Measurements from ENCODE around the gene GSTP1.
"Not testable (repeated sequence)": the region's sequence is repeated elsewhere in the genome, so short reads cannot be mapped to it uniquely, and the experiment has no call there.

GSTP1 gene

DNA sequence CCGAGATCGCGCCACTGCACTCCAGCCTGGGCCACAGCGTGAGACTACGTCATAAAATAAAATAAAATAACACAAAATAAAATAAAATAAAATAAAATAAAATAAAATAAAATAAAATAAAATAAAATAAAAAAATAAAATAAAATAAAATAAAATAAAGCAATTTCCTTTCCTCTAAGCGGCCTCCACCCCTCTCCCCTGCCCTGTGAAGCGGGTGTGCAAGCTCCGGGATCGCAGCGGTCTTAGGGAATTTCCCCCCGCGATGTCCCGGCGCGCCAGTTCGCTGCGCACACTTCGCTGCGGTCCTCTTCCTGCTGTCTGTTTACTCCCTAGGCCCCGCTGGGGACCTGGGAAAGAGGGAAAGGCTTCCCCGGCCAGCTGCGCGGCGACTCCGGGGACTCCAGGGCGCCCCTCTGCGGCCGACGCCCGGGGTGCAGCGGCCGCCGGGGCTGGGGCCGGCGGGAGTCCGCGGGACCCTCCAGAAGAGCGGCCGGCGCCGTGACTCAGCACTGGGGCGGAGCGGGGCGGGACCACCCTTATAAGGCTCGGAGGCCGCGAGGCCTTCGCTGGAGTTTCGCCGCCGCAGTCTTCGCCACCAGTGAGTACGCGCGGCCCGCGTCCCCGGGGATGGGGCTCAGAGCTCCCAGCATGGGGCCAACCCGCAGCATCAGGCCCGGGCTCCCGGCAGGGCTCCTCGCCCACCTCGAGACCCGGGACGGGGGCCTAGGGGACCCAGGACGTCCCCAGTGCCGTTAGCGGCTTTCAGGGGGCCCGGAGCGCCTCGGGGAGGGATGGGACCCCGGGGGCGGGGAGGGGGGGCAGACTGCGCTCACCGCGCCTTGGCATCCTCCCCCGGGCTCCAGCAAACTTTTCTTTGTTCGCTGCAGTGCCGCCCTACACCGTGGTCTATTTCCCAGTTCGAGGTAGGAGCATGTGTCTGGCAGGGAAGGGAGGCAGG, at the start of gene GSTP1:
Gene GSTP1 (plus strand): TSS at position 566 of the 958 bp plus-strand sequence. CDS start 32 bp downstream, at position 598.
- peak; percentile 77 for DNase-seq

DNA sequence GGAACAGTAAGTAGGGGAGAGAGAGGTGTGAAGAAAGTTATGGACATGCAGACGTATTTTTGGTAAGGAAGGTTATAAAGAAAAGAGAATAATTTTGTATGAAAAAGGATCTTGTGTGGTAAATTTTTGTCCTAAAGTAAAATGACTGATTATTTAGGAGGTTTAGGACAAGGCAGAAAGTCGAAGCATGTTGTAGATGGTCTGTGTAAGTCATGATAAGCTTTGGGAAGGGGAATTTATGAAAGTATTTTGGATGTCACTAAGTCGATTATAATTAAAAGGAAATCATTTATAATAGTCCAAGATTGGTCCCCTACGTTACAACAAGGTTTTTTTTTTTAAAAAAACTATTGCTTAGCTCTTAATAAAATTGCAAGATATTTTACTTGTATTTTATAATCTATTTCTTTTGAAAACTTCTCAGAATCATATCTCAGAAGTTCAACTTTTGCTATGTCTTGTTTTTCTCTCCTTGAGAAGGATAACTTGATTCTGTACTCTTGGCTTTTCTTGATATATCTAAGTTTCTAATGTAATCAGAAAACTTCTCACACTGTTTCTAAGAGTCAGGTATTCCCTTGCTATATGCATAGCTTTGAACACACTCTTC, 49.4 kb upstream of the GSTP1 start:
- no peak for DNase-seq

DNA sequence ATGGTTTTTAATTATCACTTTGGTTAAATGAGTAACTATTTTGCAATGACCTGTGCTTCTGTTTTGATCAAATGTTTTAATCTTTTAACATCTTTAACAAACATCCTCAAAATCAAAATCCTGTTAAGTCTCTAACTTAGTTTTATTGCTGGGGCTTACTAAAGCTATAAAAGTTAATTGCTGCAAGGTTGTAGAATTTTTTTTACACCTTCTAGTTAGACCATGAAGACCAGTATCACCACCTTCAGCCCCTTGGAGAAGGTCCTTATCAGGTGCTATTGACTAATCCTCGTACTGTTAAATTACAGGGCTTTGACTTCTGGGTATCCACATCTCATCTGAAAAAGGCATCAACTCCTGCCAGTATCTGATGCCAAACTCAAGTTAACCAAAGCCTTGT, 48.1 kb upstream of the GSTP1 start:
- no peak for DNase-seq

DNA sequence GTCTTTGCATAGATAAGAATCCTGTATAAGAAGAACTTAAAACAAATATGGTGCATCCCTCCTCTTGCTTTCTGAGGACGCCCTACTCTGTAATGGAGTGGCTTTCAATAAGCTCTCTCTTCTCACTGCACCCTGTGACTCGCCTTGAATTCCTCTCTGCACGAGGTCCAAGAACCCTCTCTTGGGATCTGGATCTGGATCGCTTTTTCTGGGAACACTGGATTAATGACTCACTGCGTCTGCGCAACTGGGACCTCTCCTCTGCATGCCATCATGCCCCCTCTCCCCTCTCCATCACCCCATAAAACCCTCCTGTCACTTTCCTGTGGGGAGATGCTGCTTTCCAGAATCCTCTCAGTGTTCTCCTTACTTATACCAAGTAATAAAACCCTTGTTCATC, 45.3 kb upstream of the GSTP1 start:
- DNase-seq = no peak

DNA sequence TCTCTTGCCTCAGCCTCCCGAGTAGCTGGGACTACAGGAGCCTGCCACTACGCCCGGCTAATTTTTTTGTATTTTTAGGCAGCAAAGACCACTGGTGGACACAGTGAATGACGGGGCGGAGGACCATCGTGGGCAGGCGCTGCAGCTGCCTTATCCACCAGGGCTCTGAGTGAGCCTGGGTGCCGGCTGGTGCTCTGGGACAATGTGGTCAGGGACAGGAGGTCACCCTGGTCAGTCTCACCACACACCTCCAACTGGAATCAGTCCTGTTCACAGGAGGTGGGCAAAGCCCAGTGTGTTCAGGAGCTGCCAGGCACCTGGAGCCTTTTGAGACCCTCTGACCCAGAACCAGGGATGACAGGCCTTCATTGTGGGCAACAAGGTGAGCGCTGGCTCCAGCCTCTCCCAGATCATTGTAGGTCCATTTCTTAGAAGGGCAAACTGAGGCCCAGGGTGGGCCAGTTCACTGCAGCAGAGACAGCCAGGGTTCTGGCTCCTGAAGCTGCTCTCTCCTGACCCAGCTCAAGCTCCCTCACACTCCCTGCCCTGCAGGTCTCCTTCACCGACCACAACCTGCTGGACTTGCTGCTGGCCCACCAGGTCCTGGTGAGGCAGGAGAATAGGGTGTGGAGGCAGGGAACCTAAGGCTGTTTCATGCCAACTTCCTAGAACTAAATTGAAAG, 44.6 kb upstream of the GSTP1 start:
- DNase-seq = no peak

DNA sequence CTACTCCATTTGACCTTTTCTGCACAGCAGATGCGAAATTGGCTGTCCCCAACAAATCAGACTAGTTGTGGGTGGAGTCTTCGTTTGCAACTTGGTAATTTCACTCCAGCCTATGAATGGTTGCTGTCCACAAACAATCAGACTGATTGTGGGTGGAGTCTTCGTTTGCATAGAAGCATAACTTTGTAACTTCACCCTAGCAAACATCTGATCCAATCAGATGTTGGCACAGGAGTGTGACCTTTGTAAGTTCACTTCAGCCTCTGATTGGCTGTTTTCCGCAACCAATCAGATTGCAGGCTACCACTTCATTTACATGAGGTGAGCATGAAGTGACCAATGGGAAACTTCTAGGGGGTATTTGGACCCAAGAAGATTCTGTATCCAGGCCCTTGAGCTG, 44.1 kb upstream of the GSTP1 start:
- DNase-seq = no peak

DNA sequence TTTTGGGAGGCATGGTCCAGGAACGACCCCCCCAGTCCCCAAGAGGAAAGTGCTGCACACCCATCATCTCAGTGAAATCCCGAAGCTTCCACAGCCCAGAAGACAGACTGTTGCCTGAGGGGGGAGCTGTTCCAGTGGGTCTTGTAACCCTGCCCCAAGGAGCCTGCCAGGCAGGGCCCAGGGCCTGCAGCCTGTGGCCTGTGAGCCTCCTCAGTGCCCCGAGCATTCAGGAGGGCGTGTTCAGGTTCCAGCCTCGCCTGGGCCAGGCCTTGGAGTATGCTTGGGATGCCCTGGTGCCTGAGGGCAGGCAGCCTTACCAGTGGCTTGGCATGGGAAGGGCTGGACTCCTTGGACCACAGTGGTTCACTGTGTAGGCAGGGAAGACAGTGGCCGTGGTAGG, 42.4 kb upstream of the GSTP1 start:
- DNase-seq = no peak

DNA sequence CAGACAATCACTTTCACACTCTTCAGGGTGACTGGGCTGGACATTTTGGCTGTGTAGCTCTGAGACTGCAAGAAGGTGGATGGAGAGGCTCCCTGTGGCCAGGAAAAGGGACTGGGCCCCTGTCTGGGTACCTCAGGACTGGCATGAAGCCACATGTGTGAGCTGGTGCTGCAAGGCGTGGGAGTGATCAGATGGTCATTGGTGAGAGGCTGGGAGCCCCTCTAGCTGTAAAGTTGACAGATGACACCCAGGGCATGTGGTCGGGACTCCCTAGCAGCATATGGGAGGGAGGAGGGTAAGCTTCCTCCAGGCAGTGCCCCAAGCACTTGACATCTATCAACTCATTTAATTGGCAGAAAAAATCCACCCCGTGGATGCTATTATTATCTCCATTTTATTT, 41.4 kb upstream of the GSTP1 start:
- DNase-seq = no peak

DNA sequence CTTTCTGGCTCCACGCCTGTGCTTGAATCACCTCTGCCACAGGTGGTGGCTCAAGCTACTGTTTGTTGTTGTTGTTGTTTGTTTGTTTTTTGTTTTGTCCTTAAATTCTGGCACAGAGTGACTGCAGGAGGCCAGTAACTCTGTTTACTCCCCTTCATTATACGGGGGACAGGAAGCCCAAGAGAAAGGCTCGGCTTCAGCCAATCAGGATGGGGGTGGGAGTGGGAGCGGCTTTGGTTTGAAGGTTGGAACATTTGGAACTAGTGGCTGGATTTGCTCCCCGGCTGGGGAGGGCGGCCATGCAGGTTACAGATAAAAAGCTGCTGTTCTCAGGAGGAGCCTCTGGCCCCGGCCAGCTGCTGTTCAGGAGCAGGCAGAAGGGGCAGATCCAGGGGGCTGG, 40.6 kb upstream of the GSTP1 start:
- no peak for DNase-seq

DNA sequence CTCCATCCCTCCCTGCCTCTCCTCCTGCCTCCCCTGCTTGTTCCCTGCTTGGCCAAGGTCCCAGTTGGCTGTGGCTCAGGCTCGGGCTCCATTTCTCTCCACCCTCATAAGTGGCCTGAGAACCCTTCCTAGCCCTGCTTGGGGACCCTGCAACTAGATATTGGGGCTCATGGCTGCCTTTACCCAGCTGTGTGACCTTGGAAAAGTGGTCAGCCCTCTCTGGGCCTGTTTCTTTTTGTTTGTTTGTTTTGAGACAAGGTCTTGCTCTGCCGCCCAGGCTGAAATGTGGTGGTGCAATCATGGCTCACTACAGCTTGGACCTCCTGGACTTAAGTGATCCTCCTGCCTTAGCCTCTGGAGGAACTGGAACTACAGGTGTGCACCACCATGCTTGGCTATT, 40.0 kb upstream of the GSTP1 start:
- DNase-seq = no peak

DNA sequence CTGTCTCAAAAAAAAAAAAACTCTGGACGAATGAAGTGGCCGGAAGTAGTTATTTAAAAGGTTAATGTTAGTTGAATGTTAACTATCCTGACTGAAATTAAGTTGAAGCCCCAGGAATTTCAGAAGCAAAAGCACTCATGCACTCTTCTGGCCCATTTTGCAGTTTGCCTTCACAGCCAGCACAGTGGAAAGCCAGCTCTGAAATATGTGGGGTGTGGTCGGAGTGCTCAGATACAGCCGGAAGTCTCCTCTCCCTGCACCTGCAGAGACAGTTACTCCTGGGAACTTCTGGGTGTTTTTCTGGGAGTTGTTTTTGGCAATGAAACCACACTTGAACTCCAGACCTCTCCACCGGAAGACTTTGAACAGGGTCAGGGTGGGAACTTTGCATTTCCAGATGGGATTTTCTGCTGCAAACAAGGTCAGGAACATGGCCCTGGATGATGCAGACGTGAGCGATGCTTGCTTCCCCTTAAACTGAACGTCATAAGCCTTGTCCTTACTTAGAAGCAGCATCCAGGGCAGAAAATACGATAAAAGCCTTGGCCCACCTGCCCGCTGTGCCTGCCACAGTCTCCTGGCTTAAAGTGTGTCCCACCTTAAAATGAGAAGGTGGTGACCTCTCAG, 38.9 kb upstream of the GSTP1 start:
- DNase-seq = no peak

DNA sequence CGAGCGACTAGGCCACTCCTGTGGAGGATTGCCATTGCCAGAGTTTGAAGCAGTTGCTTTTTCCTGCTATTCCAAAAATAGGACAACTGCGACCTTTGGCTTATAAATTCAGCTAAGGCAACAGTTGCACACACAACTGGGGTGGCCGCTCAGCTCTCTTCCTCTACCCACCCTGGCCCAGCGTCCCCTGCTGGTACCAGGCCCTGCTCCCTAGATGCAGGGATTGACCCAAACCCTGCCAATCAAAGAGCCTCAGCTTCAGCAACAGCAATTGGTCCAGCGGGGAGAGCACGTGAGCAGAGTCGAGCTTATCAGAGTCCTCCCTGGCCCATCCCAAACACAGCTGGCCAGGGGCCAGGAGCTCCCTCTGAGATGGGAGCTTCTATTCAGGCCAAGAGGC, 38.3 kb upstream of the GSTP1 start:
- no peak for DNase-seq

DNA sequence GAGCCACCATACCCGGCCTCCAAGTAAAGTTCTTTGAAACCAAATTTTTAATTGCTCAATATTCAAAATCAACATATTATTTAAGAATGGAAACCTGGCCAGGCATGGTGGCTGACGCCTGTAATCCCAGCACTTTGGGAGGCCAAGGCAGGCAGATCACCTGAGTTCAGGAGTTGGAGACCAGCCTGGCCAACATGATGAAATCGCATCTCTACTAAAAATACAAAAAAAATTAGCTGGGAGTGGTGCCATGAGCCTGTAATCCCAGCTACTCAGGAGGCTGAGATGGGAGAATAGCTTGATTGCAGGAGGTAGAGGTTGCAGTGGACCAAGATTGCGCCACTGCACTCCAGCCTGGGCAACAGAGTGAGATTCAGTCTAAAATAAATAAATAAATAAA, 35.5 kb upstream of the GSTP1 start:
- not testable (repeated sequence) for DNase-seq

DNA sequence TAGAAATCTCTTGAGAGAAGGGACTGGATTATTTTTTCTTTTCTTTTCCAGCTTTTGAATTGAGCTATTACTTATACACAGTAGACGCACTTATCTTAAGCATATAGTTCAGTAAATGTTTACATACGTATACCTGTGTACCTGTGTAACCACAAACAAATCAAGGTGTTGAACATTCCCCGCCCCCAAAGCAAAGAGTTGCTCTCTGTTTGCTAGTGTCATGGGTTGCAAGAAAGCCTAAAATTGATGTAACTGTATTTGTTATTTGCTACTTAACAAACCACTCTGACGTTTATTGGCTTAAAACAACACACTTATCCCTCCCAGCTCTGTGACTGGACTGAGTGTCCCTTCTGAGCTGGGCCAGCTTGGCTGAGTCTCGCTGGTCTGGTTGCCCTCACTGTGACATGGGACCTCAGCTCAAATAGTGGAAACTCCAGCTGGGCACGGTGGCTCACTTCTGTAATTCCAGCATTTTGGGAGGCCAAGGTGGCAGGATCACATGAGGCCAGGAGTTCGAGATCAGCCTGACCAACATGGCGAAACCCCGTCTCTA, 35.0 kb upstream of the GSTP1 start:
- DNase-seq = no peak

DNA sequence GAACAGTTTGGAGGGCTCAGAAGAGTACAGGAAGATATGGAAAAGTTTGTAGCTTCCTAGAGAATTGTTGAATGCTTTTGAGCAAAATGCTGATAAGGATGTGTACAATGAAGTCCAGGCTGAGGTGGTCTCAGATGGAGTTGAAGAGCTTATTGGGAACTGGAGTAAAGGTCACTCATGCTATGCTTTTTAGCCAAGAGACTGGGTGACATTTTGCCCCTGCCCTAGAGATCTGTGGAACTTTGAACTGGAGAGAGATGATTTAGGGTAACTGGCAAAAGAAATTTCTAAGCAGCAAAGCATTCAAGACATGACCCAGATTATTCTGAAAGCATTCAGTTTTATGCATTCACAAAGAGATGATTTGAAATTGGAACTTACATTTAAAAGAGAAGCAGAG, 32.5 kb upstream of the GSTP1 start:
- DNase-seq = no peak

DNA sequence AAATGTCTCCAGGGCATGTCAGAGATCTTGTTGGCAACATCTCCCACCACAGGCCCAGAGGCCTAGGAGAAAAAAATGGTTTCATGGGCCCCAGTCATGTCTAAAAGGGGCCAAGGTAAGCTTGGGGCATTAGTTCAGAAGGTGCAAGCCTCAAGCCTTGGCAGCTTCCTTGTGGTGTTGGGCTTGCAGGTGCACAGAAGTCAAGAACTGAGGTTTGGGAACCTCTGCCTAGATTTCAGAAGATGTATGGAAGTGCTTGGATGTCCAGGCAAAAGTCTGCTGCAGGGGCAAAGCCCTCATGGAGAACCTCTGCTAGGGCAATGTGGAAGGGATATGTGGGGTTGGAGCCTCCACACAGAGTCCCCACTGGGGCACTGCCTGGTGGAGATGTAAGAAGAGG, 31.9 kb upstream of the GSTP1 start:
- DNase-seq = not testable (repeated sequence)

DNA sequence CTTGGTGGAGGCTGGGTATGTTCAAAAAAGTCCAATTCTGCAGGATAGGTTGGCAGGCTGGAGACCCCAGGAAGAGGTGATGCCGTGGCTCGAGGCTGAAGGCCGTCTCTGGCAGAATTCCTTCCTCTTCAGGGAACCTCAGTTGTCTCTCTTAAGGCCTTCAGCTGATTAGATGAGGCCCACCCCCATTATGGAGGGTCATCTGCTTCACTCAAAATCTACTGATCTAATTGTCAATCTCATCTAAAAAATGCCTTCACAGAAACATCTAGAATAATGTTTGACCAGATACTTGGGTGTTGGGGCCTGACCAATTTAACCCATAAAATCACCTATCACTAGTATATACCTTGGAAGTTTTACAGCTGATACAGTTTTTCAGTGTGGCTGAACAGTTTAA, 27.4 kb upstream of the GSTP1 start:
- no peak for DNase-seq

DNA sequence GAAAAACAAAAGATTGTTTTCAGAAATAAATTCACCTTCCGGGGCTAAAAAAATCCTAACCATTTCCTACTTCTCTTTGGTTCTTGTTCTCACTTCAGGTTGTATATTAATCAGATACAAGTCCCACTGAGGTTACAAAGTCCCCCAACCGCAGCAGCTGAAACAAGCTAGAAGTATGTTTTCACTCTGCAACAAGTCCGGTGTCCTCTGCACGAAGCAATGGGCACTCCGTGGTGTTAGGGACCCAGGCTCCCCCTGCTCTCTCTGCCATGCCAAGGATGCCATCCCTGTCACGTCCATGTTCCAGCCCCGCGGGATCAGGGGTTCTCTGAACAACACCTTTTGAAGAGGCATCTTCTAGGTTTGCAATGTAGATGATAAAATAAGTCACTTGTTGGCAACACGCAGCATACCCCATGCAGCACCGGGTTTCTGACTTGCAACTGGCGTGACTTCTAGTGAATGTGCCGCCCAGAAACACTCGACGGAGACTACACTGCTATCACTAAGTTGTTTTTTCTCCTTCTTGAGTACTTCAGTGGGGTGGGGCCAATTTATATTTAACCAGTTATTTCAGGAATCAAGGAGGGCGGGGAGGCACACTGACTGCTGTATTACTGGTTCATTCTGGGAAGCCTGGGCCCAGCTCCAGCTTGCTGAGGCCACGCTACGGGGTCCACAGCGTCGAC, 25.4 kb upstream of the GSTP1 start:
- DNase-seq = no peak

DNA sequence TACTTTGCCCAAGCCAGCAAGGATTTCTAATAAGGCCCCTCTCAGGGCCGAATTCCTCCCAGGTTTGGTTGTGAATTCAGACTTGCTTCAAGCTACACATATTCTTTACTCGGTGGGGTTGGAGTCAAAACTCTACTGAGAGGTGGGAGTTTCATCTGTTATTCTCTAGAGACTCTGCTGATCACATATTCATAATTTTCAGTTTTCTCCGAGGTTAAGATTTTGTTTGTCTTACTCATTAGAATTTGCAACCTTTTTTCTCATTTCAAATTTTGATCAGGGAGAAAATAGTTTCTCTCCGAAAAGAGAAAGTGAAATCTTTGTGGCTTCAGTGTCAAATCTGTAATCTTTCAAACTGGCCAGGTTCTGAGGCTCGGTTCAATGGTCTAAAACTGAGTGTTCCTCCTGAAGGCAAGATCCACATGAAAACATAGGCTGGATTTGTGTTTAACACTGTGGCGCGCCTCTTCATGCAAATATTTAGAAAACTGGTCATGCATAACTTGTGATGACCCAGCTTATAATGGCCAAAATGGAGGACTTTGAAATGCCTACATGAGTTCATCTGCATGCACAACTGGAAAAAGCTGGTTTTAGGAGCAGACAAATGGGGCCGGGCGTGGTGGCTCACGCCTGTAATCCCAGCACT, 21.5 kb upstream of the GSTP1 start:
- DNase-seq = no peak

DNA sequence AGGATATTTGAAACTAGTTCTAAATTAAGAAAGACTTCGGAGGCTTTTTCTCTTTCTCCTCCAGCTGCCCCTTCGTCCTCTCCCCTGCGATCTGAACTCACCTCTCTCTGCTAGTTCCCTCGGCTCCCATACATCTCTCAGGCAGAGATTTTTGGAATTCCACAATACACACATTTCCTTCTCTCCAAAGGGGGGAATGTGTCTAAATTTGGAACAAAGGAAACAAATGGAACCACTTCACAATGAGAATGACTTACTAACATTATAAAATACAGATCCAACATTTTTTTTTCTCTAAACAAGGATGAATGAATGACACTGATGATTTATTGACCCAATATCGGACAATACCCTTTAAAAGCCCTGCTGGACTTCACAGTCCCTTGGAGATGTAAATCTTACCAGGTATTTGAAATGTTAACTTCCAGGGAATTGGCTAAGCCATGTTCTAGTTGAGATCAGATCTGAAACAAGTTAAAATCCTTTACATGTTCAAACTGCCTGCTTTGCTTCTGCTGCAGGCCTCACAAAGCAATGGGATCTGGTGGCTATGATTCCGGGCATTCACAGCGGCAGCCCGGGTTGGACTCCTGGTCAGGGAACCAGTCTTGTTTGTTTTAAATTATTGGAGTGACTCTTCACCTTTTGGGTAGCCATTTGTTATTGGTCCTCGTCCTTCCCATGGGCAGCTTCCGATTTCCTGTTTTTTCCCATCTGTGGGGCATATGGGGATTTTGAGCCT, 20.5 kb upstream of the GSTP1 start:
- DNase-seq = no peak

DNA sequence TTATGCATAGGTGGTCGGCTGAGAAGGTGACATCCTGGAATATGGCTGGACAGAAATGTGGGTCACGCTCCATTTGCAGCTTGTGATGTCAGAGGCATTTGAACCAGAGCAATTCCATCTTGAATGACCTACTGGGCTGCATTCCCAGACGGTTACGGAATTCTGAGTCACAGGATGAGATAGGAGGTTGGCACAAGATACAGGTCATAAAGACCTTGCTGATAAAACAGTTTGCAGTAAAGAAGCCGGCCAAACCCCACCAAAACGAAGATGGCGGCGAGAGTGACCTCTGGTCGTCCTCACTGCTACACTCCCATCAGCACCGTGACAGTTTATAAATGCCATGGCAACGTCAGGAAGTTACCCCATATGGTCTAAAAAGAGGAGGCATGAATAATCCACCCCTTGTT, 19.9 kb upstream of the GSTP1 start:
- DNase-seq = not testable (repeated sequence)
